Transverse colon (tissue), 4 donors: Measurements from ENCODE around the gene LSM3.

ENCODE experiments used
- EP300 ChIP-seq: sonication (generic); formaldehyde crosslinking; IDR thresholded peaks from one replicate; pipeline ENCODE4 v1.6.1; 2017; ENCODE audit warnings: antibody characterized with exemption, low read depth
- POLR2A ChIP-seq: fragments of 450-650 bp; IDR thresholded peaks from one replicate; pipeline ENCODE4 v1.6.1; 2016; ENCODE audit warnings: antibody characterized with exemption, mild to moderate bottlenecking, moderate library complexity
- POLR2AphosphoS5 ChIP-seq, 3 donors: sonication (generic); formaldehyde crosslinking; IDR thresholded peaks; one replicate each; pipeline ENCODE4 v1.6.1; 2016; ENCODE audit warnings: antibody characterized with exemption in 3 of 3
- TF ChIP-seq, protein P1 (sequence below), 5 experiments: fragments of 200-600 bp in 3 of 5; fragments of 450-650 bp in 2 of 5; sonication (generic) in 3 of 5; IDR thresholded peaks; 1 replicate in 2 of 5; 2 replicates in 3 of 5; pipeline ENCODE4 v1.5.1; 2016 to 2017; ENCODE audit warnings: antibody characterized with exemption in 5 of 5, inconsistent platforms in 3 of 5, mild to moderate bottlenecking in 2 of 5, moderate library complexity in 1 of 5

DNA sequence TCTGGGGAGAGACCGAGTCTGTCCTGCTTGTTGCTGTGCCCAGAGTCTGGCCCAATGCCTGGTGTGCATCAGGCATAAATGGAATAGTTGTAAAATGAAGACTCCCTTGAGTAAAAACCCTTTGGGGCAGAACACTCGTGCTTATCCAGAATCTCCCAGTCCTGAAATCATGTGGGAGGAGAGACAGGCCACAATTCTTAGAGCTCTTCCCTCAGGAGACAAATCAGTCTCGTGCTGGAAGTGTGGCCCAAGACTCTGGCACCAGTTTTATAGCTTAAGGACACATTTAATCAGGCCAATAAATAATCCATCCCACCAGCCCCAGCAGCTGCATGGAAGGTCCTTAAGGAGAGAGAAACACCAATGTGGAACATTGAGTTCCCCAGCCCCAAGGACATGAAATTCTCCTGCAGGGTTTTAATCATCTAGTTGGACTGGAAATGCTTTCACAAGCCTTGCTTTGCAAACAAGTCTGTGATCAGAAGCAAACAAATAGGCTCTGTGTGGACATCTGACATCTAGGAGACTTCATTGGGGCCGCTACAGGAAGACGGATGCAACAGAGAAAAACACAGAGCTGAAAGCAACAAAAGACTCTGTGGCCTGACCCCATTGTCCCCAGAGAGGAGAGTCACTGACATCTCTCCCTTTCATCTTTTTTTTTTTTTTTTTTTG, 70.4 kb downstream of the LSM3 start:
- TF ChIP-seq POLR2A (no peak), POLR2AphosphoS5 (IDR thresholded peaks at IDR 0.05) (peak in 2 of 3 donors; percentile 62 to 78), EP300 (no peak)
- TF ChIP-seq, protein P1, sequence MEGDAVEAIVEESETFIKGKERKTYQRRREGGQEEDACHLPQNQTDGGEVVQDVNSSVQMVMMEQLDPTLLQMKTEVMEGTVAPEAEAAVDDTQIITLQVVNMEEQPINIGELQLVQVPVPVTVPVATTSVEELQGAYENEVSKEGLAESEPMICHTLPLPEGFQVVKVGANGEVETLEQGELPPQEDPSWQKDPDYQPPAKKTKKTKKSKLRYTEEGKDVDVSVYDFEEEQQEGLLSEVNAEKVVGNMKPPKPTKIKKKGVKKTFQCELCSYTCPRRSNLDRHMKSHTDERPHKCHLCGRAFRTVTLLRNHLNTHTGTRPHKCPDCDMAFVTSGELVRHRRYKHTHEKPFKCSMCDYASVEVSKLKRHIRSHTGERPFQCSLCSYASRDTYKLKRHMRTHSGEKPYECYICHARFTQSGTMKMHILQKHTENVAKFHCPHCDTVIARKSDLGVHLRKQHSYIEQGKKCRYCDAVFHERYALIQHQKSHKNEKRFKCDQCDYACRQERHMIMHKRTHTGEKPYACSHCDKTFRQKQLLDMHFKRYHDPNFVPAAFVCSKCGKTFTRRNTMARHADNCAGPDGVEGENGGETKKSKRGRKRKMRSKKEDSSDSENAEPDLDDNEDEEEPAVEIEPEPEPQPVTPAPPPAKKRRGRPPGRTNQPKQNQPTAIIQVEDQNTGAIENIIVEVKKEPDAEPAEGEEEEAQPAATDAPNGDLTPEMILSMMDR (IDR thresholded peaks at IDR 0.05): no peak
